Kidney epithelial cell (primary cell): ENCODE results near the gene LPIN1. TPM values are rescaled to one million over a fixed set of nuclear protein-coding genes. Genes with fewer than 3 reads are reported as not detected.

ENCODE experiments used
- DNase-seq: peaks from one replicate; pipeline ENCODE4 v3.0.0-alpha.2; 2010; ENCODE audit warnings: low read depth
- H3K27me3 ChIP-seq: 2 replicates; pipeline ENCODE4 v1.6.0; 2011; ENCODE audit warnings: low read length; ENCODE audit not compliant: control insufficient read depth, insufficient read depth
- H3K36me3 ChIP-seq: 2 replicates; pipeline ENCODE4 v1.5.1; 2011; ENCODE audit warnings: low read length; ENCODE audit not compliant: control insufficient read depth, insufficient read depth
- H3K4me3 ChIP-seq: 2 replicates; pipeline ENCODE4 v1.5.1; 2011; ENCODE audit warnings: low read depth, mild to moderate bottlenecking, control low read depth, low read length
- CTCF ChIP-seq: IDR thresholded peaks from 2 replicates; pipeline ENCODE4 v1.5.1; 2011; ENCODE audit warnings: mild to moderate bottlenecking, moderate library complexity, low read length, control low read depth, inconsistent platforms; ENCODE audit not compliant: insufficient read depth, poor library complexity, severe bottlenecking
- total RNA-seq: library from RNA; depleted of rRNA; stranded (reverse); fragments of >200 nt; gene quantifications from 2 replicates; pipeline ENCODE4 v1.2.3, GENCODE V29; 2015

LPIN1 gene
- total RNA-seq, 1 donor from 2014 or later, result 23.6 TPM

- Histone ChIP-seq H3K4me3 (no peak overlapping the region), H3K27me3 (no peaks in the 10 kb centered on the region), H3K36me3 (no peaks in the 10 kb centered on the region)
- TF ChIP-seq CTCF, result peak; percentile 53
- DNase-seq, result no peak
Measured at GRCh38 chr2:11744631-11745394, 1.6 kb upstream of the LPIN1 start.

GRCh38 chr2:11745613-11746375 lies 638 bp upstream of the LPIN1 start:
- no peak overlapping the region for H3K4me3 ChIP-seq
- no peaks in the 10 kb centered on the region for H3K36me3 ChIP-seq
- TF ChIP-seq CTCF, result no peak
- DNase-seq, result no peak
- no peaks in the 10 kb centered on the region for H3K27me3 ChIP-seq

- no peak for DNase-seq
- Histone ChIP-seq H3K36me3 (no peaks in the 10 kb centered on the region), H3K27me3 (no peaks in the 10 kb centered on the region), H3K4me3 (peak overlapping the region; percentile 85)
- no peak for TF ChIP-seq CTCF
Measured at GRCh38 chr2:11746807-11747459, 501 bp downstream of the LPIN1 start.

GRCh38 chr2:11748018-11748860 lies 1.8 kb downstream of the LPIN1 start:
- Histone ChIP-seq H3K4me3 (peak overlapping the region; percentile 85), H3K27me3 (no peaks in the 10 kb centered on the region), H3K36me3 (no peaks in the 10 kb centered on the region)
- no peak for DNase-seq
- TF ChIP-seq CTCF, result no peak

GRCh38 chr2:11748861-11749645 lies 2.6 kb downstream of the LPIN1 start:
- Histone ChIP-seq H3K4me3 (no peak overlapping the region), H3K27me3 (no peaks in the 10 kb centered on the region)

More at GRCh38 chr2:11748861-11749645, 2.6 kb downstream of the LPIN1 start:
- no peak for DNase-seq
- TF ChIP-seq CTCF, result no peak
- H3K36me3 ChIP-seq, result no peaks in the 10 kb centered on the region
